GM19397 (cell line): ENCODE data around the gene MFSD2A.
"Not testable (repeated sequence)": the region's sequence is repeated elsewhere in the genome, so short reads cannot be mapped to it uniquely, and the experiment has no call there.

Experiments used
- ATAC-seq: cut with Tn5 transposase; IDR thresholded peaks from one replicate; pipeline ENCODE4 v1.9.1; 2021; ENCODE audit warnings: mild to moderate bottlenecking, moderate library complexity; ENCODE audit not compliant: unreplicated experiment

The MFSD2A gene

GRCh38 chr1:39964552-39964951 is 9.6 kb downstream of the MFSD2A start:
- no peak for ATAC-seq

- ATAC-seq: no peak
Measured at GRCh38 chr1:39965044-39965443, 10.1 kb downstream of the MFSD2A start.

GRCh38 chr1:39969048-39969447 is 14.1 kb downstream of the MFSD2A start:
- ATAC-seq: no peak

GRCh38 chr1:39969531-39970270 is 14.8 kb downstream of the MFSD2A start:
- ATAC-seq: no peak

- ATAC-seq: no peak
Measured at GRCh38 chr1:39970274-39970673, 15.3 kb downstream of the MFSD2A start.

GRCh38 chr1:39971138-39971537 is 16.2 kb downstream of the MFSD2A start:
- ATAC-seq: no peak

GRCh38 chr1:39973503-39974135 is 18.7 kb downstream of the MFSD2A start:
- ATAC-seq: no peak

- ATAC-seq: no peak
Measured at GRCh38 chr1:39976732-39977131, 21.8 kb downstream of the MFSD2A start.

- no peak for ATAC-seq
Measured at GRCh38 chr1:39977202-39977601, 22.3 kb downstream of the MFSD2A start.

GRCh38 chr1:39979654-39980053 is 24.7 kb downstream of the MFSD2A start:
- ATAC-seq: no peak

- no peak for ATAC-seq
Measured at GRCh38 chr1:39980555-39981313, 25.8 kb downstream of the MFSD2A start.

GRCh38 chr1:39981385-39981784 is 26.4 kb downstream of the MFSD2A start:
- ATAC-seq: no peak

GRCh38 chr1:39981945-39982344 is 27.0 kb downstream of the MFSD2A start:
- no peak for ATAC-seq

GRCh38 chr1:39984480-39984879 is 29.5 kb downstream of the MFSD2A start:
- ATAC-seq: not testable (repeated sequence)

GRCh38 chr1:39984951-39985350 is 30.0 kb downstream of the MFSD2A start:
- no peak for ATAC-seq

- ATAC-seq: no peak
Measured at GRCh38 chr1:39987869-39988268, 32.9 kb downstream of the MFSD2A start.

- no peak for ATAC-seq
Measured at GRCh38 chr1:39988618-39989343, 33.8 kb downstream of the MFSD2A start.

GRCh38 chr1:39990428-39990827 is 35.5 kb downstream of the MFSD2A start:
- no peak for ATAC-seq

GRCh38 chr1:39992234-39992633 is 37.3 kb downstream of the MFSD2A start:
- no peak for ATAC-seq

- no peak for ATAC-seq
Measured at GRCh38 chr1:39992888-39993287, 37.9 kb downstream of the MFSD2A start.

- ATAC-seq: peak; percentile 80
Measured at GRCh38 chr1:39995973-39996393, 41.0 kb downstream of the MFSD2A start.
